SK-N-SH (cell line): Measurements from ENCODE around the gene CPLX1. TPM values are rescaled to one million over a fixed set of nuclear protein-coding genes. Genes with fewer than 3 reads are reported as not detected.

Source experiments
- CTCF ChIA-PET: fragments of 300-600, 350-600 bp; formaldehyde crosslinking; extraction: SDS; loops from one replicate; lab custom pipeline; 2021; lab: Yijun Ruan, JAX
- POLR2A ChIA-PET: fragments of 350-600 bp; sonication (Branson Sonifier 250); formaldehyde crosslinking; extraction: SDS; loops from one replicate; lab custom pipeline; 2020; ENCODE audit warnings: antibody characterized with exemption, inconsistent platforms; lab: Yijun Ruan, JAX
- DNase-seq: peaks from one replicate; pipeline ENCODE4 v3.0.0; 2012
- H2AFZ ChIP-seq: fragments of 200-600 bp; sonication (generic); 2 replicates; pipeline ENCODE4 v1.8.1; 2016; ENCODE audit warnings: antibody characterized with exemption, mild to moderate bottlenecking, low read depth
- H3F3A ChIP-seq: fragments of 200-600 bp; sonication (generic); replicated peaks from 2 replicates; pipeline ENCODE3; 2016; ENCODE audit warnings: antibody characterized with exemption, mild to moderate bottlenecking; ENCODE audit not compliant: insufficient read depth
- H3K27ac ChIP-seq, 2 experiments: fragments of 200-500 bp in 1 of 2; fragments of 200-600 bp in 1 of 2; sonication (Bioruptor generic) in 1 of 2; sonication (generic), shearing (Covaris generic) in 1 of 2; 2 replicates each; pipeline versions ENCODE4 v1.5.1 to v1.6.1; 2014 to 2016; ENCODE audit warnings: low read depth in 2 of 2, inconsistent platforms in 1 of 2, low read length in 1 of 2, mild to moderate bottlenecking in 1 of 2, mixed read lengths in 1 of 2
- H3K27me3 ChIP-seq: fragments of 200-600 bp; sonication (generic), shearing (Covaris generic); 2 replicates; pipeline ENCODE4 v1.6.1; 2016; ENCODE audit warnings: mixed run types; ENCODE audit not compliant: insufficient read depth
- H3K36me3 ChIP-seq, 2 experiments: fragments of 200-500 bp in 1 of 2; fragments of 200-600 bp in 1 of 2; sonication (Bioruptor generic) in 1 of 2; sonication (generic) in 1 of 2; replicated peaks in 1 of 2; 2 replicates each; pipeline versions ENCODE3 to v1.5.1; 2014 to 2016; ENCODE audit warnings: low read length in 1 of 2, mild to moderate bottlenecking in 1 of 2; ENCODE audit not compliant: insufficient read depth in 2 of 2, control insufficient read depth in 1 of 2
- H3K4me1 ChIP-seq, 2 experiments: fragments of 200-500 bp in 1 of 2; fragments of 200-600 bp in 1 of 2; sonication (Bioruptor generic) in 1 of 2; sonication (generic), shearing (Covaris generic) in 1 of 2; 2 replicates each; pipeline versions ENCODE4 v1.5.1 to v1.6.1; 2014 to 2016; ENCODE audit warnings: low read depth in 1 of 2, low read length in 1 of 2, mixed run types in 1 of 2; ENCODE audit not compliant: insufficient read depth in 2 of 2, control insufficient read depth in 1 of 2
- H3K4me2 ChIP-seq: fragments of 200-600 bp; sonication (generic), shearing (Covaris generic); 2 replicates; pipeline ENCODE4 v1.6.1; 2017; ENCODE audit warnings: mixed run types
- H3K4me3 ChIP-seq, 2 experiments: fragments of 200-500 bp in 1 of 2; fragments of 200-600 bp in 1 of 2; sonication (Bioruptor generic) in 1 of 2; sonication (generic), shearing (Covaris generic) in 1 of 2; 2 replicates each; pipeline versions ENCODE4 v1.5.1 to v1.8.1; 2014 to 2016; ENCODE audit warnings: low read depth in 2 of 2, inconsistent platforms in 1 of 2, low read length in 1 of 2, mild to moderate bottlenecking in 1 of 2, mixed read lengths in 1 of 2, moderate library complexity in 1 of 2
- H3K79me2 ChIP-seq: fragments of 200-600 bp; sonication (generic); 2 replicates; pipeline ENCODE4 v1.8.1; 2017; ENCODE audit warnings: mild to moderate bottlenecking; ENCODE audit not compliant: insufficient read depth
- H3K9ac ChIP-seq: fragments of 200-600 bp; sonication (generic); 2 replicates; pipeline ENCODE4 v1.6.1; 2017; ENCODE audit warnings: mixed run types
- H3K9me2 ChIP-seq: fragments of 200-600 bp; sonication (generic); 2 replicates; pipeline ENCODE4 v1.6.1; 2017; ENCODE audit warnings: mixed run types
- H3K9me3 ChIP-seq: fragments of 200-600 bp; sonication (generic); 2 replicates; pipeline ENCODE4 v1.6.1; 2017; ENCODE audit warnings: mixed run types, mild to moderate bottlenecking, moderate library complexity
- H4K20me1 ChIP-seq: fragments of 200-600 bp; sonication (generic); 2 replicates; pipeline ENCODE4 v1.6.1; 2017; ENCODE audit warnings: mild to moderate bottlenecking, mixed run types; ENCODE audit not compliant: insufficient read depth
- CHD2 ChIP-seq: fragments of 150-350 bp; IDR thresholded peaks from 2 replicates; pipeline ENCODE4 v1.6.1; 2018; ENCODE audit warnings: low read length; ENCODE audit not compliant: partially characterized antibody
- CTCF ChIP-seq: fragments of 200-600 bp; sonication (generic); IDR thresholded peaks from 2 replicates; pipeline ENCODE4 v1.6.1; 2017; ENCODE audit warnings: antibody characterized with exemption, mild to moderate bottlenecking, moderate library complexity
- ELF1 ChIP-seq: IDR thresholded peaks from 2 replicates; pipeline ENCODE4 v1.4.0; 2012
- EP300 ChIP-seq, 2 experiments: IDR thresholded peaks; 2 replicates each; pipeline versions ENCODE4 v1.4.0 to v1.6.1; 2012; ENCODE audit warnings: borderline replicate concordance in 1 of 2, low read depth in 1 of 2, low read length in 1 of 2
- FOSL2 ChIP-seq: IDR thresholded peaks from 2 replicates; pipeline ENCODE4 v1.4.0; 2012; ENCODE audit warnings: low read depth, mild to moderate bottlenecking, moderate library complexity, borderline replicate concordance
- FOXJ3 ChIP-seq: sonication (generic); formaldehyde crosslinking; IDR thresholded peaks from 2 replicates; pipeline ENCODE4 v1.5.1; 2020; ENCODE audit warnings: mild to moderate bottlenecking, missing genetic modification reagents
- GATA2 ChIP-seq: sonication (generic); formaldehyde crosslinking; IDR thresholded peaks from 2 replicates; pipeline ENCODE4 v1.5.0; 2020; ENCODE audit warnings: mild to moderate bottlenecking, missing genetic modification reagents
- JUND ChIP-seq: IDR thresholded peaks from 2 replicates; pipeline ENCODE4 v1.4.0; 2012
- MEF2A ChIP-seq: IDR thresholded peaks from 2 replicates; pipeline ENCODE4 v1.4.0; 2012; ENCODE audit warnings: low read depth, borderline replicate concordance
- NFIC ChIP-seq: IDR thresholded peaks from 2 replicates; pipeline ENCODE4 v1.4.0; 2012; ENCODE audit warnings: borderline replicate concordance
- NRF1 ChIP-seq: IDR thresholded peaks from 2 replicates; pipeline ENCODE4 v1.6.1; 2012; ENCODE audit warnings: low read depth, mild to moderate bottlenecking, low read length
- PBX3 ChIP-seq: IDR thresholded peaks from 2 replicates; pipeline ENCODE4; 2012
- POLR2AphosphoS5 ChIP-seq: IDR thresholded peaks from 2 replicates; pipeline ENCODE4 v1.6.1; 2012; ENCODE audit warnings: low read depth, low read length
- RAD21 ChIP-seq: IDR thresholded peaks from 2 replicates; pipeline ENCODE4 v1.6.1; 2012; ENCODE audit warnings: mild to moderate bottlenecking, low read length
- RFX5 ChIP-seq: IDR thresholded peaks from 2 replicates; pipeline ENCODE4 v1.6.1; 2012; ENCODE audit warnings: mild to moderate bottlenecking, improper control_type of control experiment, low read length
- SMC3 ChIP-seq: IDR thresholded peaks from 2 replicates; pipeline ENCODE4 v1.6.1; 2012; ENCODE audit warnings: low read depth, low read length, improper control_type of control experiment
- TAF1 ChIP-seq: IDR thresholded peaks from 2 replicates; pipeline ENCODE4 v1.6.1; 2012; ENCODE audit warnings: low read depth, mild to moderate bottlenecking, low read length, moderate library complexity, borderline replicate concordance
- TCF12 ChIP-seq: IDR thresholded peaks from 2 replicates; pipeline ENCODE4 v1.4.0; 2012
- TEAD4 ChIP-seq: IDR thresholded peaks from 2 replicates; pipeline ENCODE4 v1.4.0; 2012; ENCODE audit warnings: mild to moderate bottlenecking, borderline replicate concordance; ENCODE audit not compliant: insufficient read depth
- USF1 ChIP-seq: IDR thresholded peaks from 2 replicates; pipeline ENCODE4 v1.4.0; 2012; ENCODE audit warnings: low read depth, borderline replicate concordance
- USF2 ChIP-seq: fragments of 150-350 bp; IDR thresholded peaks from 2 replicates; pipeline ENCODE4 v1.6.1; 2017; ENCODE audit warnings: antibody characterized with exemption, low read length, low read depth, borderline replicate concordance
- YY1 ChIP-seq: IDR thresholded peaks from 2 replicates; pipeline ENCODE4 v1.4.0; 2012; ENCODE audit warnings: low read depth, mild to moderate bottlenecking
- WGBS: methylation state at CpG from one replicate; pipeline ENCODE4 v1.1.6; 2017; ENCODE audit warnings: low lambda C conversion rate; 5-methylcytosine and 5-hydroxymethylcytosine counted together
- polyA plus RNA-seq, 3 experiments: library from polyadenylated mRNA; depleted of rRNA; stranded (reverse); fragments of >200 nt; gene quantifications; 2 replicates each; pipeline ENCODE4 v1.2.3, GENCODE V29; 2012

CPLX1 gene
- polyA plus RNA-seq, 1 of the 3 experiments (the other 2 are of a cell fraction), result 0.56 TPM

- Histone ChIP-seq H3K9me3 (no peaks in the 10 kb centered on the region), H3K27me3 (0 out of 2 replicates have a peak, but pooled peaks cover 5% of the 10 kb centered on the region), H3K9ac (no peak overlapping the region), H3F3A (no peaks in the 10 kb centered on the region), H3K4me3 (no peak overlapping the region), H3K79me2 (no peaks in the 10 kb centered on the region), H3K4me2 (no peak overlapping the region), H3K4me1 (peaks cover 0 to 25% of the 10 kb centered on the region in 2 experiments; a peak in 1 of 4 replicates), H3K36me3 (no peaks in the 10 kb centered on the region), H4K20me1 (no peaks in the 10 kb centered on the region), H3K27ac (no peak overlapping the region), H3K9me2 (no peaks in the 10 kb centered on the region), H2AFZ (no peak overlapping the region)
- TF ChIP-seq ELF1, result no peak
- no peak for TF ChIP-seq RFX5
- TF ChIP-seq POLR2AphosphoS5, result no peak
- TF ChIP-seq USF1, result no peak
- TF ChIP-seq TEAD4, result no peak
- no peak for TF ChIP-seq YY1
- no peak for TF ChIP-seq TAF1
- no peak for TF ChIP-seq GATA2 (CRISPR knock-in tag)
- TF ChIP-seq FOSL2, result no peak
- no peak for TF ChIP-seq PBX3
- TF ChIP-seq MEF2A, result no peak
- TF ChIP-seq JUND, result no peak
- TF ChIP-seq NFIC, result no peak
- TF ChIP-seq NRF1, result no peak
- TF ChIP-seq FOXJ3 (CRISPR knock-in tag), result no peak
- no peak for TF ChIP-seq CHD2
- no peak for TF ChIP-seq TCF12
- DNase-seq, result no peak
- ChIA-PET POLR2A (no interaction called here), CTCF (no interaction called here)
- 76% methylated on average over 17 of the region's 17 CpGs for WGBS
Measured at GRCh38 chr4:792626-793092, 33.3 kb downstream of the CPLX1 start.

- Histone ChIP-seq H4K20me1 (no peaks in the 10 kb centered on the region), H3K4me2 (no peak overlapping the region), H3F3A (no peaks in the 10 kb centered on the region), H3K36me3 (no peaks in the 10 kb centered on the region), H3K9me2 (no peaks in the 10 kb centered on the region), H3K27me3 (0 out of 2 replicates have a peak, but pooled peaks cover 5% of the 10 kb centered on the region), H3K27ac (no peak overlapping the region), H3K9ac (no peak overlapping the region), H3K4me1 (peaks cover 0 to 28% of the 10 kb centered on the region in 2 experiments; a peak in 1 of 4 replicates), H2AFZ (no peak overlapping the region), H3K4me3 (no peak overlapping the region), H3K79me2 (no peaks in the 10 kb centered on the region), H3K9me3 (no peaks in the 10 kb centered on the region)
- no peak for DNase-seq
- 95% methylated on average over 29 of the region's 50 CpGs for WGBS
- ChIA-PET POLR2A (no interaction called here), CTCF (no interaction called here)
- TF ChIP-seq RAD21, result no peak
- no peak for TF ChIP-seq USF2
- no peak for TF ChIP-seq MEF2A
- no peak for TF ChIP-seq SMC3
- TF ChIP-seq CTCF, result no peak
- TF ChIP-seq GATA2 (CRISPR knock-in tag), result no peak
- TF ChIP-seq EP300 (IDR thresholded peaks at IDR 0.05; ENCODE audit: borderline replicate concordance in 1 of 2, low read depth in 1 of 2, low read length in 1 of 2), result no peak
- no peak for TF ChIP-seq RFX5
- no peak for TF ChIP-seq PBX3
- TF ChIP-seq USF1, result no peak
Measured at GRCh38 chr4:791898-792625, 33.9 kb downstream of the CPLX1 start.
